ENCODE measurements around the gene PDE4C.

The PDE4C gene

GRCh38 chr19:18202397-18202777 lies 23.9 kb downstream of the PDE4C start:
- peak in 4 of 56 donors; percentile 29 to 57 (median 36) for DNase-seq

GRCh38 chr19:18198374-18198773 lies 27.9 kb downstream of the PDE4C start:
- DNase-seq, result no peak

DNA sequence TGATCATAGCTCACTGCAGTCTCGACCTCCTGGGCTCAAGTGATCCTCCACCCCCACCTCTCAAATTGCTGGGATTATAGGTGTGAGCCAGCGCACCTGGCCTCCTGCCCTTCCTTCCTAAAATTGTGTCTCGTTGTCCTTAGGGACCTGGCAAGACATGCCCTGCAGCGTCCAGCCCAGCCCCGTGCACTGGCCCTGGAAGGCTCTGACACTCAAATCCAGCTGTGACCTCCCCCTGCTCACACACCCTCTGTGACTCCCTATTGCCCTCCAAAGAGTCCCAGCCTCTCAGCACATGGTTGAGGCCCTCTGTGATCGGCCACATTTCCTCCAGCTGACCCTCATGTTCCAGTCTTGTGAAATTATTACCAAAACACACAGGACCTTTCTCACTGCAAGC lies 28.3 kb downstream of the PDE4C start:
- no peak for DNase-seq

DNA sequence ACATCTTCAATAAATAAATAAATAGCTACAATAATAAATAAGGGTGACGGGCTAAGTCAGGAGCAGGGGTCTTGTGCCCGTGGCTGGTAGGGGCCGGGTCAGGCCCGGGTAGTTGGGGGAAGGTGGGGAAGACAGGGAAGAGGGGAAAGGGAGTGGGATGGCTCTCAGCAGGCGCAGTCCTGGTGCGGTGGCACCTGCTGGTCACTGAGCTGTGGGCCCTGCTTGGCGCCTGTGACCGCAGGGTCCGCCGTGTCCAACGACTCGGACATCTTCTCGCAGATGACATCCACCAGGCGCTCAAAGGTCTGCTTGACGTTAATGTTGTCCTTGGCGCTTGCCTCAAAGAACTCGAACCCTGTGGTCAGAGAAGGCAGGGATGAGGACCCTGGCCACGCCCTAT lies 28.9 kb downstream of the PDE4C start:
- no peak for DNase-seq

- DNase-seq, result no peak
Observed at GRCh38 chr19:18196511-18196845, 29.8 kb downstream of the PDE4C start.

- peak in 10 of 56 donors; percentile 5 to 39 (median 16) for DNase-seq
Observed at GRCh38 chr19:18194554-18195238, 31.5 kb downstream of the PDE4C start.

DNA sequence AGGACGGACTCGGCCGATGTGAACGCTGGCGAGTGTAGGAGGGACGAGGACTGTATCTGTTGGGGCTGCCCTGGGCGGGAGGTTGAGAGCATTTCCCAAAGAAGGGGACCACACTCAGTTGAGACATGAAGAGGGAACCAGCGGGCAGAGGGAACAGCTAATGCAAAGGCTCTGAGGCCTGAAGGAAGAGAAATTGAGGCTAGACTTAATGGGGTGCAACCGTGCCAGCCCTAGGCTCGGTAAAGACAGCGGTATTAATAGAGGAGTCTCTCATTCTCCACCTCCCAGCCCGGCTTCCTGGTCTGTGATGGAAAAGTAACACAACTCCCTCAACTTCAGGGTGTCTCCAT lies 32.1 kb downstream of the PDE4C start:
- no peak for DNase-seq

GRCh38 chr19:18193388-18194180 lies 32.7 kb downstream of the PDE4C start:
- peak in 2 of 56 donors; percentile 58 to 62 for DNase-seq

GRCh38 chr19:18192673-18193387 lies 33.4 kb downstream of the PDE4C start, which contains the start of gene MPV17L2:
TSS of gene MPV17L2 (plus strand) at chr19:18193218. CDS start at chr19:18193282, 64 bp downstream.
- DNase-seq, result peak; percentile 53 to 100 (median 100)

DNA sequence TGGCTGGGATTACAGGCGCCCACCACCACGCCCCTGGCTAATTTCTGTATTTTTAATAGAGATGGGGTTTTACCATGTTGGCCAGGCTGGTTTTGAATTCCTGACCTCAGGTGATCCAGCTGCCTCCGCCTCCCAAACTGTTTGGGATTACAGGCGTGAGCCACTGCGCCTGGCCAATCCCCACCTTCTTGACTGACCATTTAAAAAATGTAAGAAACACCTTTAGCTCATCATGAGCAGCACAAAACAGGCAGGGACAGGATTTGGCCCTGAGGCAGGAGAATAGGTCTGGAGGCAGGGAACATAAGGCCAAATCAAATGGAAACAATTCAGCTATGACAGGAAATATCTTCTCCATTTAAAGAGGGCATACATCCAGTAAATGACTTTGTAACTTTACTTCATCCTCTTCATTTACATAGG lies 34.6 kb downstream of the PDE4C start:
- no peak for DNase-seq

- DNase-seq, result no peak
Observed at GRCh38 chr19:18190278-18190677, 36.0 kb downstream of the PDE4C start.

- DNase-seq, result no peak
Observed at GRCh38 chr19:18185538-18185937, 40.7 kb downstream of the PDE4C start.

DNA sequence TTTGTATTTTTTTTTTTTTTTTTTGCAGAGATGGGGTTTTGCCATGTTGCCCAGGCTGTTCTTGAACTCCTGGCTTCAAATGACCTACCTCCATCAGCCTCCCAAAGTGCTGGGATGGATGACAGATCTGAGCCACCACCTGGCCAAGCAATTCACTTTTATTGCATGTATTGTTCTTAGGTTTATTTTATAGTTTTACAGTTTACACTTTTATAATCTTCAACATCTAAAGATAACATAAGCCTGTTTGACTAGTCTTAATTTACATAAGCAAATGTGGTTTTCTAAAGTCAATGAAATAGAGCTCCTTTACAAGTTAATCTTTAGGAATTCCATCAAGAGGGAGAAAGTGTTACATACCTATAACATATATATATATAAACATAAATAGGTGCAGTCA lies 42.7 kb downstream of the PDE4C start:
- DNase-seq, result no peak

GRCh38 chr19:18179957-18180356 lies 46.3 kb downstream of the PDE4C start:
- DNase-seq, result no peak

DNA sequence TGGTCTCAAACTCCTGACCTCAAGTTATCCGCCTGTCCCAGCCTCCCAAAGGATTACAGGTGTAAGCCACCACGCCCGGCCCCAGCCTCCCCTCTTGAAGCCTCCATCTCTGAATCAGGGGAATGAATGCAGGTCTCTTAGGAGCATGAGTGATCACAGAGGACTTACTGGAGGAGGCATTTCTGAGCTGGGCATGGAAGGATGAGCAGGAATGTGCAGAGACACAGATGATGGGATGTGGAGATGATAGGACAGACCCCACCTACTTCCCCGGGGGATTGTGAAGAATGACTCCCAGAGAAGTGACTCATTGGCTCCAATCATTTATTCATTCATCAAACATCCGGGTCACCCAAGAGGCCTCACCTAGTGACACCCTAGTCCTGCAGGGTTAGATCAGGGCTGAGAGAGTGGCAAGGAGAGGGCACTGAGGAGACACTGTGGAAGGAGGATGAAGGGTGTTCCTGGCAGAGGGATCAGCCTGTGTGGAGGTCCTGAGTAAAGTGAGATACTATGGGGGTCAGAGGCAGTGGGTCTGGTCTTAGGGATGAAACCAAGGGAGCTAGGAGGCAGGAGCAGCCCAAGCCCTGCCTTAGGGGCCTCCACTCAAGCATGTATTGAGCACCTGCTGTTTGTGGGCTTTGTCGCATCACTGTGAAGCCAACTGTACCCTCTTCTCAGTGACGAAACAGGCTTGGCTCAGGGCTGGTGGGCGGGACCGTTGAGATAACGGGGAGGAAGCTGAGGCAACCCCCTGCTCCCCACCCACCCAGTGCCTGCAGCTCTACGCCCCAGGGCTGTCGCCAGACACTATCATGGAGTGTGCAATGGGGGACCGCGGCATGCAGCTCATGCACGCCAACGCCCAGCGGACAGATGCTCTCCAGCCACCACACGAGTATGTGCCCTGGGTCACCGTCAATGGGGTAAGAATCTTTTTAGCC lies 49.6 kb downstream of the PDE4C start:
- DNase-seq, result no peak

GRCh38 chr19:18174983-18175382 lies 51.3 kb downstream of the PDE4C start:
- no peak for DNase-seq
